ENCODE data around the gene PIK3CA.

GRCh38 chr3:179278932-179279693 lies 131.0 kb downstream of the PIK3CA start:
- TF ChIP-seq, protein P1, sequence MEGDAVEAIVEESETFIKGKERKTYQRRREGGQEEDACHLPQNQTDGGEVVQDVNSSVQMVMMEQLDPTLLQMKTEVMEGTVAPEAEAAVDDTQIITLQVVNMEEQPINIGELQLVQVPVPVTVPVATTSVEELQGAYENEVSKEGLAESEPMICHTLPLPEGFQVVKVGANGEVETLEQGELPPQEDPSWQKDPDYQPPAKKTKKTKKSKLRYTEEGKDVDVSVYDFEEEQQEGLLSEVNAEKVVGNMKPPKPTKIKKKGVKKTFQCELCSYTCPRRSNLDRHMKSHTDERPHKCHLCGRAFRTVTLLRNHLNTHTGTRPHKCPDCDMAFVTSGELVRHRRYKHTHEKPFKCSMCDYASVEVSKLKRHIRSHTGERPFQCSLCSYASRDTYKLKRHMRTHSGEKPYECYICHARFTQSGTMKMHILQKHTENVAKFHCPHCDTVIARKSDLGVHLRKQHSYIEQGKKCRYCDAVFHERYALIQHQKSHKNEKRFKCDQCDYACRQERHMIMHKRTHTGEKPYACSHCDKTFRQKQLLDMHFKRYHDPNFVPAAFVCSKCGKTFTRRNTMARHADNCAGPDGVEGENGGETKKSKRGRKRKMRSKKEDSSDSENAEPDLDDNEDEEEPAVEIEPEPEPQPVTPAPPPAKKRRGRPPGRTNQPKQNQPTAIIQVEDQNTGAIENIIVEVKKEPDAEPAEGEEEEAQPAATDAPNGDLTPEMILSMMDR (IDR thresholded peaks at IDR 0.05) = no peak
- TF ChIP-seq POLR2A (IDR thresholded peaks at IDR 0.05) = no peak

Measured in adrenal gland (tissue), 5 donors.